Neural progenitor cell (in vitro differentiated cells): ENCODE results near the gene SMYD3.
"Not testable (repeated sequence)": the region's sequence is repeated elsewhere in the genome, so short reads cannot be mapped to it uniquely, and the experiment has no call there.

Experiments used
- EZH2 ChIP-seq: fragments of 200-600 bp; sonication (generic); IDR thresholded peaks from 2 replicates; pipeline ENCODE4 v1.6.1; 2017; ENCODE audit warnings: antibody characterized with exemption, mild to moderate bottlenecking, moderate library complexity
- EZH2phosphoT487 ChIP-seq: fragments of 200-600 bp; sonication (generic); IDR thresholded peaks from 2 replicates; pipeline ENCODE4 v1.6.1; 2017; ENCODE audit warnings: antibody characterized with exemption
- TF ChIP-seq, protein P1 (sequence below): fragments of 200-600 bp; sonication (generic); IDR thresholded peaks from 2 replicates; pipeline ENCODE4 v1.5.1; 2017; ENCODE audit warnings: antibody characterized with exemption, mild to moderate bottlenecking

DNA sequence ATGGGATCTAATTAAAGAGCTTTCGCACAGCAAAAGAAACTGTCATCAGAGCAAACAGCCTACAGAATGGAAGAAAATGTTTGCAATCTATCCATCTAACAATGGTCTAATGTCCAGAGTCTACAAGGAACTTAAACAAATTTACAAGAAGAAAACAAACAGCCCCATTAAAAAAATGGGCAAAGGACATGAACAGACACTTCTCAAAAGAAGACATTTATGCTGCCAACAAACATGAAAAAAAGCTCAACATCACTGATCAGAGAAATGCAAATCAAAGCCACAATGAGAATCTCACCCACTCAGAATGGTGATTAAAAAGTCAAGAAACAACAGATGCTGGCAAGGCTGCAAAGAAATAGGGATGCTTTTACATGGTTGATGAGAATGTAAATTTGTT, 561.9 kb downstream of the SMYD3 start:
- TF ChIP-seq, protein P1, sequence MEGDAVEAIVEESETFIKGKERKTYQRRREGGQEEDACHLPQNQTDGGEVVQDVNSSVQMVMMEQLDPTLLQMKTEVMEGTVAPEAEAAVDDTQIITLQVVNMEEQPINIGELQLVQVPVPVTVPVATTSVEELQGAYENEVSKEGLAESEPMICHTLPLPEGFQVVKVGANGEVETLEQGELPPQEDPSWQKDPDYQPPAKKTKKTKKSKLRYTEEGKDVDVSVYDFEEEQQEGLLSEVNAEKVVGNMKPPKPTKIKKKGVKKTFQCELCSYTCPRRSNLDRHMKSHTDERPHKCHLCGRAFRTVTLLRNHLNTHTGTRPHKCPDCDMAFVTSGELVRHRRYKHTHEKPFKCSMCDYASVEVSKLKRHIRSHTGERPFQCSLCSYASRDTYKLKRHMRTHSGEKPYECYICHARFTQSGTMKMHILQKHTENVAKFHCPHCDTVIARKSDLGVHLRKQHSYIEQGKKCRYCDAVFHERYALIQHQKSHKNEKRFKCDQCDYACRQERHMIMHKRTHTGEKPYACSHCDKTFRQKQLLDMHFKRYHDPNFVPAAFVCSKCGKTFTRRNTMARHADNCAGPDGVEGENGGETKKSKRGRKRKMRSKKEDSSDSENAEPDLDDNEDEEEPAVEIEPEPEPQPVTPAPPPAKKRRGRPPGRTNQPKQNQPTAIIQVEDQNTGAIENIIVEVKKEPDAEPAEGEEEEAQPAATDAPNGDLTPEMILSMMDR: not testable (repeated sequence)
- TF ChIP-seq EZH2, EZH2phosphoT487: not testable (repeated sequence)
